Smooth muscle cell (in vitro differentiated cells): ENCODE data around the gene COL5A1. TPM values are rescaled to one million over a fixed set of nuclear protein-coding genes. Genes with fewer than 3 reads are reported as not detected.

Source experiments
- DNase-seq: peaks from one replicate; lab custom pipeline; 2025; ENCODE audit not compliant: unreplicated experiment; lab: John Stamatoyannopoulos, UW
- H2AFZ ChIP-seq: fragments of 200-600 bp; sonication (generic); 2 replicates; pipeline ENCODE4 v1.6.0; 2016; ENCODE audit warnings: antibody characterized with exemption, low read depth, mild to moderate bottlenecking
- H3F3A ChIP-seq: fragments of 200-600 bp; sonication (generic); 2 replicates; pipeline ENCODE4 v1.6.0; 2017; ENCODE audit warnings: antibody characterized with exemption, low read depth
- H3K27ac ChIP-seq: fragments of 200-600 bp; sonication (generic); 2 replicates; pipeline ENCODE4 v1.5.1; 2016; ENCODE audit warnings: low read depth, mild to moderate bottlenecking
- H3K27me3 ChIP-seq: fragments of 200-600 bp; sonication (generic); 2 replicates; pipeline ENCODE4 v1.6.1; 2016; ENCODE audit warnings: low read depth, mild to moderate bottlenecking
- H3K36me3 ChIP-seq: fragments of 200-600 bp; sonication (generic); 2 replicates; pipeline ENCODE4 v1.5.1; 2016; ENCODE audit warnings: low read depth
- H3K4me1 ChIP-seq: fragments of 200-600 bp; sonication (generic); 2 replicates; pipeline ENCODE4 v1.5.1; 2016; ENCODE audit warnings: low read depth
- H3K4me2 ChIP-seq: fragments of 200-600 bp; sonication (generic); 2 replicates; pipeline ENCODE4 v1.6.0; 2016; ENCODE audit warnings: mild to moderate bottlenecking
- H3K4me3 ChIP-seq: fragments of 200-600 bp; sonication (generic); 2 replicates; pipeline ENCODE4 v1.5.1; 2016; ENCODE audit warnings: mild to moderate bottlenecking
- H3K79me2 ChIP-seq: fragments of 200-600 bp; sonication (generic); 2 replicates; pipeline ENCODE4 v1.6.0; 2016; ENCODE audit warnings: low read depth, mild to moderate bottlenecking
- H3K9ac ChIP-seq: fragments of 200-600 bp; sonication (generic); 2 replicates; pipeline ENCODE4 v1.6.0; 2016; ENCODE audit warnings: low read depth
- H3K9me3 ChIP-seq: fragments of 200-600 bp; sonication (generic); replicated peaks from 2 replicates; pipeline ENCODE4 v1.5.1; 2016; ENCODE audit warnings: low read depth
- H4K20me1 ChIP-seq: fragments of 200-600 bp; sonication (generic); 2 replicates; pipeline ENCODE4 v1.6.0; 2016; ENCODE audit warnings: low read depth
- CTCF ChIP-seq: fragments of 200-600 bp; sonication (generic); IDR thresholded peaks from 2 replicates; pipeline ENCODE4 v1.5.1; 2017; ENCODE audit warnings: borderline replicate concordance, mild to moderate bottlenecking, antibody characterized with exemption; ENCODE audit not compliant: insufficient read depth, poor library complexity, severe bottlenecking
- WGBS: methylation state at CpG from one replicate; pipeline ENCODE4 v1.1.7; 2016; ENCODE audit warnings: low lambda C conversion rate; 5-methylcytosine and 5-hydroxymethylcytosine counted together
- polyA plus RNA-seq: library from polyadenylated mRNA; unstranded; fragments of >200 nt; fragmentation: Nextera tagmentation; extraction: Ambion mirVana; gene quantifications from 2 replicates; pipeline ENCODE4 v1.2.1, GENCODE V29; 2016
- total RNA-seq: library from RNA; depleted of rRNA; stranded (reverse); fragments of >200 nt; gene quantifications from 2 replicates; pipeline ENCODE4 v1.2.3, GENCODE V29; 2014

The COL5A1 gene
- total and polyA plus RNA-seq, 2 experiments from 2014 or later: 1,084 to 1,443 TPM

- Histone ChIP-seq H3K4me2 (no peak overlapping the region), H3K4me3 (no peak overlapping the region), H3F3A (peaks cover 74% of the 10 kb centered on the region), H3K27ac (peak overlapping the region; percentile 96), H3K4me1 (peaks cover 9% of the 10 kb centered on the region), H4K20me1 (peaks cover 100% of the 10 kb centered on the region), H3K27me3 (no peaks in the 10 kb centered on the region), H2AFZ (no peak overlapping the region), H3K9me3 (no peaks in the 10 kb centered on the region), H3K9ac (no peak overlapping the region), H3K79me2 (peaks cover 100% of the 10 kb centered on the region), H3K36me3 (peaks cover 13% of the 10 kb centered on the region)
- no peak for DNase-seq
- 84% methylated on average over 8 of the region's 8 CpGs for whole genome bisulfite sequencing
- TF ChIP-seq CTCF: no peak
These were observed 54.8 kb downstream of the COL5A1 start for GRCh38 chr9:134696433-134696832.

GRCh38 chr9:134698111-134698510 lies 56.5 kb downstream of the COL5A1 start:
- peaks cover 79% of the 10 kb centered on the region for H3F3A ChIP-seq
- H3K36me3 ChIP-seq: peaks cover 18% of the 10 kb centered on the region
- H3K4me2 ChIP-seq: peak overlapping the region; percentile 9
- H2AFZ ChIP-seq: no peak overlapping the region
- TF ChIP-seq CTCF: no peak
- peaks cover 5% of the 10 kb centered on the region for H3K4me1 ChIP-seq
- peaks cover 100% of the 10 kb centered on the region for H4K20me1 ChIP-seq
- no peak for DNase-seq
- H3K79me2 ChIP-seq: peaks cover 100% of the 10 kb centered on the region
- WGBS: 70% methylated on average over 5 of the region's 5 CpGs
- H3K27ac ChIP-seq: peak overlapping the region; percentile 96
- H3K27me3 ChIP-seq: no peaks in the 10 kb centered on the region
- no peak overlapping the region for H3K4me3 ChIP-seq
- no peak overlapping the region for H3K9ac ChIP-seq
- no peaks in the 10 kb centered on the region for H3K9me3 ChIP-seq

GRCh38 chr9:134698587-134699342 lies 57.2 kb downstream of the COL5A1 start:
- H3K79me2 ChIP-seq: peaks cover 100% of the 10 kb centered on the region
- no peaks in the 10 kb centered on the region for H3K27me3 ChIP-seq
- peak overlapping the region; percentile 96 for H3K27ac ChIP-seq
- H3K4me1 ChIP-seq: peaks cover 5% of the 10 kb centered on the region
- no peak overlapping the region for H3K4me3 ChIP-seq
- H3F3A ChIP-seq: peaks cover 74% of the 10 kb centered on the region
- peaks cover 11% of the 10 kb centered on the region for H3K36me3 ChIP-seq
- H2AFZ ChIP-seq: no peak overlapping the region
- H3K9me3 ChIP-seq: no peaks in the 10 kb centered on the region
- no peak overlapping the region for H3K4me2 ChIP-seq
- DNase-seq: peak; percentile 7
- WGBS: 66% methylated on average over 19 of the region's 19 CpGs
- H4K20me1 ChIP-seq: peaks cover 100% of the 10 kb centered on the region
- H3K9ac ChIP-seq: no peak overlapping the region
- TF ChIP-seq CTCF: peak; percentile 66

- Histone ChIP-seq H3K36me3 (peaks cover 11% of the 10 kb centered on the region), H4K20me1 (peaks cover 100% of the 10 kb centered on the region), H3K4me3 (no peak overlapping the region), H3K79me2 (peaks cover 100% of the 10 kb centered on the region), H3K9ac (no peak overlapping the region), H3K9me3 (no peaks in the 10 kb centered on the region), H3F3A (peaks cover 76% of the 10 kb centered on the region), H3K27me3 (no peaks in the 10 kb centered on the region), H3K4me1 (peaks cover 5% of the 10 kb centered on the region), H2AFZ (no peak overlapping the region), H3K4me2 (no peak overlapping the region), H3K27ac (peak overlapping the region; percentile 94)
- no peak for DNase-seq
- WGBS: 76% methylated on average over 5 of the region's 6 CpGs
- no peak for TF ChIP-seq CTCF
These were observed 57.7 kb downstream of the COL5A1 start for GRCh38 chr9:134699343-134699740.
